ENCODE data around the gene C10orf67.

- TF ChIP-seq CTCF (conservative IDR thresholded peaks at IDR 0.05; ENCODE audit: low read depth in 2 of 2) (no peak), ETS1 (IDR thresholded peaks at IDR 0.05) (no peak)
Measured at GRCh38 chr10:23315966-23316365, 28.6 kb downstream of the C10orf67 start.
